GM12801 (cell line): ENCODE results near the gene FAM193A.

ENCODE experiments used
- TF ChIP-seq, protein P1 (sequence below): IDR thresholded peaks from one replicate; pipeline ENCODE4 v1.5.1; 2011; ENCODE audit warnings: control low read depth; ENCODE audit not compliant: insufficient read length; ENCODE audit errors: extremely low read depth

Gene FAM193A

GRCh38 chr4:2750719-2751605 lies 214.5 kb downstream of the FAM193A start:
- TF ChIP-seq, protein P1, sequence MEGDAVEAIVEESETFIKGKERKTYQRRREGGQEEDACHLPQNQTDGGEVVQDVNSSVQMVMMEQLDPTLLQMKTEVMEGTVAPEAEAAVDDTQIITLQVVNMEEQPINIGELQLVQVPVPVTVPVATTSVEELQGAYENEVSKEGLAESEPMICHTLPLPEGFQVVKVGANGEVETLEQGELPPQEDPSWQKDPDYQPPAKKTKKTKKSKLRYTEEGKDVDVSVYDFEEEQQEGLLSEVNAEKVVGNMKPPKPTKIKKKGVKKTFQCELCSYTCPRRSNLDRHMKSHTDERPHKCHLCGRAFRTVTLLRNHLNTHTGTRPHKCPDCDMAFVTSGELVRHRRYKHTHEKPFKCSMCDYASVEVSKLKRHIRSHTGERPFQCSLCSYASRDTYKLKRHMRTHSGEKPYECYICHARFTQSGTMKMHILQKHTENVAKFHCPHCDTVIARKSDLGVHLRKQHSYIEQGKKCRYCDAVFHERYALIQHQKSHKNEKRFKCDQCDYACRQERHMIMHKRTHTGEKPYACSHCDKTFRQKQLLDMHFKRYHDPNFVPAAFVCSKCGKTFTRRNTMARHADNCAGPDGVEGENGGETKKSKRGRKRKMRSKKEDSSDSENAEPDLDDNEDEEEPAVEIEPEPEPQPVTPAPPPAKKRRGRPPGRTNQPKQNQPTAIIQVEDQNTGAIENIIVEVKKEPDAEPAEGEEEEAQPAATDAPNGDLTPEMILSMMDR, result no peak

GRCh38 chr4:2753436-2753835 lies 217.0 kb downstream of the FAM193A start:
- TF ChIP-seq, protein P1, result no peak

DNA sequence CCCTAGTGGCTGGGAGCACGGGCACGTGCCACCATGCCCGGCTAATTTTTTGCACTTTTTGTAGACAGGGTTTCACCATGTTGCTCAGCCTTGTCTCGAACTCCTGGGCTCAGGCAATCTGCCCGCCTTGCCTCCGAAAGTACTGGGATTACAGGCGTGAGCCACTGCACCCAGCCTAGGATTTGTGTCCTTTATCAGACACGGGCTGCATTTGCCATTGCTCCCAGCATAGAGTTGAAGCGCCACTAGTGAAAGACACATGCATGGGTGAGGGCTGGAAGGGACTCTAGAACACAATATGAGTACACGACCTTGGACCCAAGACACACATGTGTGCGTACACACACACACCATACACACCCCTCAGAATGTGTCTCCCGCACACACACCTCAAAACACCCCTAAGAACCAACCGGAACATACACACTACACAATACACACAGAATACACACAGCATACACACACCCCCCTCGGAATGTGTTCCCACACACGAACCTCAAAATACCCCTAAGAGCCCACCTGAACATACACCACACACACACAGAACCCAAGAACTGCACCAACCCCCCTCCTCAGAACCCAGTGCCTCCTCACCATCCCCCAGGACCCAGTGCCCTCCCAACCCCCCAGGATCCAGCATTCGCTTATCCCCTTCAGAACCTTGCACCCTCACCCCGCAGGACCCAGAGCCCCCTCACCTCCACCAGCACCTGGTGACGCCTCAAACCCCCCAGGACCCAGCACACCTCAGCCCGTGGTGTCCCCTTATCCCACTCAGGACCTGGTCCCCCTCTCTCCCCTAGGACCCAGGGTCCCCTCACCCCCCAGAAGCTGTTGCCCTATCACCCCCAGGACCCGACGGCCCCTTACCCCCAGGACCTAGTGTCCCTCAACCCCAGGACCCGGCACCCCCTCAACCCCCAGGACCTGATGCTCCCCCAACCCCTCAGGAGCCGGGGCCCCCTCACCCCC lies 218.7 kb downstream of the FAM193A start:
- TF ChIP-seq, protein P1, result no peak

DNA sequence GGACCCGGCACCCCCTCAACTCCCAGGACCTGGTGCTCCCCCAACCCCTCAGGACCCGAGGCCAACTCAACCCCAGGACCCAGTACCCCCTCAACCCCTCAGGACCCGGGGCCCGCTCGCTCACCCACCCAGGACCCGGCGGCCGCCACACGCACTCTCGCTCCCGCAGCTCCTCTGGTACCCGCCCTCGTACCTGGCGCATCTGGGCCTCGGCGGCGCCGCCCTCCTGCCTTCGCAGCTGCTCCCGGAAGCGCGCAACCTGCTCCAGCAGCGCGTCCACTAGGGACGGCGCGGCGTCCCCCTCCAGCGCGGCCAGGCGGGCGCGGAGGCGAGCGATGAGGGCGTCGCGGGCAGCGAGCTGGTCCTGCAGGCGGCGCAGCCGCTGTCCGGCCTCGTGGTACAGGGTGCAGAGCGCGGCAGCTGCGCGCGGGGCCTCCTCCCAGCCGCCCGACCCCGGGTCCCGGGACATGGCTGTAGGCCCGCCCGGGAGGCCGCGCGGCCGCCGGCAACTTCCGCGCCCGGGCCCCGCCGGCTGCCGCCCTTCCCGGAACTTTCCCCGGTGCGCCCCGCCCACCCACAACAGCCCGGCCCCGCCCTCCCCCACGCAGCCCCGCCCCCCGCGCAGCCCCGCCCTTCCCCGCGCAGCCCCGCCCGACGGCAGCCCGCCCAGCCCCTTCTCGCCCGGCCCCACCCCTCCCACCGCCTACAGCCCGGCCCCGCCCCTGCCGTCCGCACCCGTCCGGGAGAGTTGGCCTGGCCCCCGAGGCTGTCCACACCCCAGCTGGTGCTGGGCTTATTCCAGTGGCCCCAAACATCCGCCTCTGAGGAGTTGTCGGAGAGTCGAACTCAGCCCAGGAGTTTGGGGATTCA lies 219.6 kb downstream of the FAM193A start, which contains the start of gene TNIP2:
Gene TNIP2, minus strand, starts transcription at position 516 of the 870 bp plus-strand sequence. Its CDS starts 47 bp downstream, at position 469.
- TF ChIP-seq, protein P1, result no peak

GRCh38 chr4:2756691-2757350 lies 220.4 kb downstream of the FAM193A start:
- TF ChIP-seq, protein P1, result no peak

GRCh38 chr4:2757426-2757825 lies 221.0 kb downstream of the FAM193A start:
- TF ChIP-seq, protein P1, result no peak
